NOMO-1 (cell line): Measurements from ENCODE around the gene C10orf143.
"Not testable (repeated sequence)": the region's sequence is repeated elsewhere in the genome, so short reads cannot be mapped to it uniquely, and the experiment has no call there.

Source experiments
- DNase-seq, 2 experiments: peaks; one replicate each; lab custom pipeline; 2025; ENCODE audit not compliant: unreplicated experiment in 2 of 2; lab: John Stamatoyannopoulos, UW

Gene C10orf143

GRCh38 chr10:130038019-130038555 lies 72.5 kb downstream of the C10orf143 start:
- no peak for DNase-seq

GRCh38 chr10:130037169-130037661 lies 73.4 kb downstream of the C10orf143 start:
- no peak for DNase-seq

- no peak for DNase-seq
These were observed 74.1 kb downstream of the C10orf143 start for GRCh38 chr10:130036296-130037065.

- DNase-seq, result no peak
These were observed 81.4 kb downstream of the C10orf143 start for GRCh38 chr10:130029209-130029608.

GRCh38 chr10:130028465-130028819 lies 82.2 kb downstream of the C10orf143 start:
- no peak for DNase-seq

- DNase-seq, result no peak
These were observed 82.7 kb downstream of the C10orf143 start for GRCh38 chr10:130027716-130028464.

- DNase-seq, result no peak
These were observed 83.8 kb downstream of the C10orf143 start for GRCh38 chr10:130026670-130027456.

- DNase-seq, result no peak
These were observed 84.7 kb downstream of the C10orf143 start for GRCh38 chr10:130025811-130026485.

- DNase-seq, result no peak
These were observed 85.3 kb downstream of the C10orf143 start for GRCh38 chr10:130025326-130025725.

- no peak for DNase-seq
These were observed 85.8 kb downstream of the C10orf143 start for GRCh38 chr10:130024779-130025325.

- not testable (repeated sequence) for DNase-seq
These were observed 86.3 kb downstream of the C10orf143 start for GRCh38 chr10:130024326-130024725.

- DNase-seq, result no peak
These were observed 87.0 kb downstream of the C10orf143 start for GRCh38 chr10:130023454-130024230.

- DNase-seq, result no peak
These were observed 87.9 kb downstream of the C10orf143 start for GRCh38 chr10:130022511-130023299.

GRCh38 chr10:130022086-130022485 lies 88.5 kb downstream of the C10orf143 start:
- DNase-seq, result no peak

- no peak for DNase-seq
These were observed 89.2 kb downstream of the C10orf143 start for GRCh38 chr10:130021383-130021950.

- DNase-seq, result no peak
These were observed 89.8 kb downstream of the C10orf143 start for GRCh38 chr10:130020651-130021382.

GRCh38 chr10:130018730-130019185 lies 91.9 kb downstream of the C10orf143 start:
- no peak for DNase-seq
